MM.1S (cell line): ENCODE measurements around the gene HACL1.

Experiments
- DNase-seq: peaks from one replicate; pipeline ENCODE4 v3.0.0-alpha.2; 2015
- H2AFZ ChIP-seq: fragments of 300-600 bp; sonication (generic); 2 replicates; pipeline ENCODE4 v1.6.0; 2016; ENCODE audit warnings: antibody characterized with exemption, low read length
- H3F3A ChIP-seq: fragments of 300-600 bp; sonication (generic); 2 replicates; pipeline ENCODE4 v1.6.1; 2016; ENCODE audit warnings: mild to moderate bottlenecking, antibody characterized with exemption, low read length, moderate library complexity, mixed read lengths; ENCODE audit not compliant: insufficient read depth
- H3K27ac ChIP-seq: fragments of 300-600 bp; sonication (generic); 2 replicates; pipeline ENCODE4 v1.5.1; 2016; ENCODE audit warnings: mild to moderate bottlenecking, low read length
- H3K27me3 ChIP-seq: fragments of 300-600 bp; sonication (generic); replicated peaks from 2 replicates; pipeline ENCODE4 v1.6.0; 2016; ENCODE audit warnings: low read length; ENCODE audit not compliant: insufficient read depth
- H3K36me3 ChIP-seq: fragments of 300-600 bp; sonication (generic); replicated peaks from 2 replicates; pipeline ENCODE4 v1.6.1; 2016; ENCODE audit warnings: mild to moderate bottlenecking, low read length, mixed read lengths; ENCODE audit not compliant: insufficient read depth
- H3K4me1 ChIP-seq: fragments of 300-600 bp; sonication (generic); 2 replicates; pipeline ENCODE4 v1.6.1; 2016; ENCODE audit warnings: low read length, mixed read lengths
- H3K4me2 ChIP-seq: fragments of 300-600 bp; sonication (generic); 2 replicates; pipeline ENCODE4 v1.6.0; 2016; ENCODE audit warnings: low read depth, low read length
- H3K4me3 ChIP-seq: fragments of 300-600 bp; sonication (generic); 2 replicates; pipeline ENCODE4 v1.5.1; 2016; ENCODE audit warnings: low read length, mixed read lengths
- H3K79me2 ChIP-seq: fragments of 300-600 bp; sonication (generic); 2 replicates; pipeline ENCODE4 v1.6.1; 2016; ENCODE audit warnings: mixed run types, low read length, mixed read lengths
- H3K9ac ChIP-seq: fragments of 300-600 bp; sonication (generic); 2 replicates; pipeline ENCODE4 v1.6.1; 2016; ENCODE audit warnings: low read length, mixed read lengths
- H3K9me2 ChIP-seq: fragments of 300-600 bp; sonication (generic); replicated peaks from 2 replicates; pipeline ENCODE4 v1.6.1; 2016; ENCODE audit warnings: mild to moderate bottlenecking, low read length, mixed read lengths; ENCODE audit not compliant: insufficient read depth
- H3K9me3 ChIP-seq: fragments of 300-600 bp; sonication (generic); replicated peaks from 2 replicates; pipeline ENCODE4 v1.6.1; 2016; ENCODE audit warnings: mild to moderate bottlenecking, low read length, mixed read lengths; ENCODE audit not compliant: insufficient read depth
- H4K20me1 ChIP-seq: fragments of 300-600 bp; sonication (generic); 2 replicates; pipeline ENCODE4 v1.6.1; 2016; ENCODE audit warnings: mild to moderate bottlenecking, low read length, moderate library complexity, mixed read lengths; ENCODE audit not compliant: insufficient read depth
- CTCF ChIP-seq: fragments of 300-600 bp; sonication (generic); IDR thresholded peaks from 2 replicates; pipeline ENCODE4 v1.5.1; 2016; ENCODE audit warnings: antibody characterized with exemption, low read length, mixed read lengths
- EZH2 ChIP-seq: fragments of 300-600 bp; sonication (generic); optimal IDR thresholded peaks from 2 replicates; pipeline ENCODE3; 2017; ENCODE audit warnings: low read depth, mild to moderate bottlenecking, antibody characterized with exemption, low read length, mixed read lengths
- EZH2phosphoT487 ChIP-seq: fragments of 300-600 bp; sonication (generic); IDR thresholded peaks from 2 replicates; pipeline ENCODE4 v1.6.1; 2018; ENCODE audit warnings: antibody characterized with exemption, low read length

HACL1 gene

DNA sequence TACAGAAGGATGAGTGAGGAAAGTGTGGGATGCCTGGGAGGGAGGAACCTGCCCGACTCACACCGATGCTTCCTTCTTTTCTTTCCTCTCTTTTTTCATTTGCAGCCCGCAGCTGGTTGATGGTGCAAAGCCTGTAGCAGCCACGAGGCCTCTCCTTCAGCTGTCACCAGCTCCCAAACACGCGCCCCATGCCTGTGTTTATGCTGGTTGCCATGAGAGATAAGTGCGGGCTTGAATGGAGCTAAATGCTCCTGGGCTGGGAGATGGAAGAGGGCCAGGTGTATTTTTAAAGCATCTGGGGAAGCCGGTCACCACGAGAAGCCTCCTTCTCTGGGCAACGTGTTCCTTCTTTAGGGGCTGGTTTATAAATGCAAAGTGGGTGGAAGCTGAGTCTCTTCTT is 89.2 kb downstream of the HACL1 start:
- H3K27ac ChIP-seq = no peak overlapping the region
- H3K79me2 ChIP-seq = no peaks in the 10 kb centered on the region
- DNase-seq = no peak
- H3K4me3 ChIP-seq = no peak overlapping the region
- no peak overlapping the region for H3K4me2 ChIP-seq
- no peaks in the 10 kb centered on the region for H4K20me1 ChIP-seq
- no peak for TF ChIP-seq EZH2phosphoT487
- TF ChIP-seq CTCF = no peak
- no peak for TF ChIP-seq EZH2
- no peak overlapping the region for H3K9ac ChIP-seq
- no peaks in the 10 kb centered on the region for H3K9me3 ChIP-seq
- H3F3A ChIP-seq = no peaks in the 10 kb centered on the region
- no peaks in the 10 kb centered on the region for H3K27me3 ChIP-seq
- H2AFZ ChIP-seq = no peak overlapping the region
- no peaks in the 10 kb centered on the region for H3K9me2 ChIP-seq
- H3K36me3 ChIP-seq = no peaks in the 10 kb centered on the region
- H3K4me1 ChIP-seq = no peaks in the 10 kb centered on the region

- no peaks in the 10 kb centered on the region for H3K9me2 ChIP-seq
- no peak overlapping the region for H3K4me3 ChIP-seq
- no peaks in the 10 kb centered on the region for H4K20me1 ChIP-seq
- no peak overlapping the region for H3K4me2 ChIP-seq
- no peaks in the 10 kb centered on the region for H3K27me3 ChIP-seq
- no peaks in the 10 kb centered on the region for H3F3A ChIP-seq
- H2AFZ ChIP-seq = no peak overlapping the region
- H3K36me3 ChIP-seq = no peaks in the 10 kb centered on the region
- no peaks in the 10 kb centered on the region for H3K4me1 ChIP-seq
- no peak for TF ChIP-seq EZH2
- no peak for TF ChIP-seq CTCF
- TF ChIP-seq EZH2phosphoT487 = no peak
- no peaks in the 10 kb centered on the region for H3K9me3 ChIP-seq
- H3K9ac ChIP-seq = no peak overlapping the region
- no peak for DNase-seq
- no peaks in the 10 kb centered on the region for H3K79me2 ChIP-seq
- no peak overlapping the region for H3K27ac ChIP-seq
Measured at GRCh38 chr3:15511156-15511555, 90.2 kb downstream of the HACL1 start.
